HCT116 (cell line): Measurements from ENCODE around the gene ZRANB1. TPM values are rescaled to one million over a fixed set of nuclear protein-coding genes. Genes with fewer than 3 reads are reported as not detected.

Source experiments
- ATAC-seq: fragments of 200-7000 bp; cut with Tn5 transposase; 2 replicates; pipeline ENCODE4 v1.9.1; 2020; ENCODE audit warnings: mild to moderate bottlenecking, moderate library complexity
- BruUV-seq: library from RNA; stranded (reverse); fragments of 400-500 nt; replicated peaks from 2 replicates; lab custom pipeline; 2021; lab: Mats Ljungman, UMichigan
- CTCF ChIA-PET: fragments of 300-600 bp; sonication (Branson Sonifier 250); formaldehyde crosslinking; loops from one replicate; lab custom pipeline; 2021; ENCODE audit warnings: antibody characterized with exemption; lab: Charles Lee
- POLR2A ChIA-PET: fragments of 300-600, 350-600 bp; sonication (Branson Sonifier 250); formaldehyde crosslinking; loops from one replicate; lab custom pipeline; 2021; ENCODE audit warnings: antibody characterized with exemption; lab: Charles Lee
- RAD21 ChIA-PET, 2 experiments: fragments of 300-600 bp; sonication (Branson Sonifier 250); formaldehyde crosslinking; loops; one replicate each; lab custom pipeline; 2023; ENCODE audit warnings: low total read pairs in 2 of 2; ENCODE audit not compliant: uncharacterized antibody in 2 of 2, unreplicated experiment in 2 of 2, low non-redundant PET in 1 of 2; lab: Charles Lee
- DNase-seq: peaks from one replicate; pipeline ENCODE4 v3.0.0-alpha.2; 2010; ENCODE audit warnings: low read depth, low spot score
- H2AFZ ChIP-seq: fragments of 200-600 bp; shearing (Covaris generic), sonication (generic); 2 replicates; pipeline ENCODE4 v1.6.1; 2017; ENCODE audit warnings: low read depth, mixed run types, mixed read lengths, antibody characterized with exemption, low read length; ENCODE audit not compliant: poor library complexity, severe bottlenecking
- H3K27ac ChIP-seq: 2 replicates; pipeline ENCODE4 v1.5.1; 2012; ENCODE audit warnings: low read depth, low read length
- H3K27me3 ChIP-seq: fragments of 200-600 bp; sonication (generic); 2 replicates; pipeline ENCODE4 v1.6.1; 2016; ENCODE audit warnings: mixed run types, low read length, mixed read lengths; ENCODE audit not compliant: insufficient read depth
- H3K36me3 ChIP-seq, 2 experiments: fragments of 200-500 bp in 1 of 2; fragments of 200-600 bp in 1 of 2; sonication (Bioruptor generic) in 1 of 2; sonication (generic) in 1 of 2; 2 replicates each; pipeline versions ENCODE4 v1.5.1 to v1.6.1; 2014 to 2016; ENCODE audit warnings: low read length in 2 of 2, inconsistent platforms in 1 of 2, mixed read lengths in 1 of 2, mixed run types in 1 of 2; ENCODE audit not compliant: insufficient read depth in 2 of 2, control insufficient read depth in 1 of 2
- H3K4me1 ChIP-seq, 2 experiments: fragments of 200-600 bp in 1 of 2; sonication (generic) in 1 of 2; 2 replicates each; pipeline versions ENCODE4 v1.5.1 to v1.6.1; 2012 to 2017; ENCODE audit warnings: low read length in 2 of 2, inconsistent platforms in 1 of 2, mild to moderate bottlenecking in 1 of 2, mixed read lengths in 1 of 2, mixed run types in 1 of 2, moderate library complexity in 1 of 2; ENCODE audit not compliant: insufficient read depth in 2 of 2, control insufficient read depth in 1 of 2
- H3K4me2 ChIP-seq: fragments of 200-600 bp; sonication (generic); 2 replicates; pipeline ENCODE4 v1.6.1; 2017; ENCODE audit warnings: mixed run types, low read length, mixed read lengths
- H3K4me3 ChIP-seq, 2 experiments: fragments of 200-600 bp in 1 of 2; sonication (generic) in 1 of 2; replicated peaks in 1 of 2; 2 replicates each; pipeline ENCODE4 v1.5.1; 2011 to 2016; ENCODE audit warnings: low read length in 2 of 2, control low read depth in 1 of 2, low read depth in 1 of 2, mild to moderate bottlenecking in 1 of 2, mixed read lengths in 1 of 2, mixed run types in 1 of 2
- H3K79me2 ChIP-seq: fragments of 200-600 bp; sonication (generic); 2 replicates; pipeline ENCODE4 v1.6.1; 2017; ENCODE audit warnings: mild to moderate bottlenecking, mixed run types, low read length, moderate library complexity, mixed read lengths; ENCODE audit not compliant: insufficient read depth
- H3K9ac ChIP-seq: fragments of 200-600 bp; sonication (generic); 2 replicates; pipeline ENCODE4 v1.6.1; 2016; ENCODE audit warnings: low read length, mixed read lengths
- H3K9me2 ChIP-seq: fragments of 200-600 bp; sonication (generic), shearing (Covaris generic); 2 replicates; pipeline ENCODE4 v1.6.1; 2017; ENCODE audit warnings: mixed run types, mild to moderate bottlenecking, moderate library complexity; ENCODE audit not compliant: insufficient read depth
- H3K9me3 ChIP-seq, 2 experiments: fragments of 200-500 bp in 1 of 2; fragments of 200-600 bp in 1 of 2; sonication (Bioruptor generic) in 1 of 2; sonication (generic) in 1 of 2; 2 replicates each; pipeline ENCODE4 v1.6.1; 2014 to 2017; ENCODE audit warnings: low read length in 2 of 2, mixed read lengths in 2 of 2, inconsistent platforms in 1 of 2, low read depth in 1 of 2, mild to moderate bottlenecking in 1 of 2, mixed run types in 1 of 2, moderate library complexity in 1 of 2; ENCODE audit not compliant: control insufficient read depth in 1 of 2, insufficient read depth in 1 of 2
- H4K20me1 ChIP-seq: fragments of 200-600 bp; sonication (generic), shearing (Covaris generic); 2 replicates; pipeline ENCODE4 v1.6.1; 2017; ENCODE audit warnings: mixed run types, mild to moderate bottlenecking, moderate library complexity; ENCODE audit not compliant: insufficient read depth
- CBX3 ChIP-seq: IDR thresholded peaks from 2 replicates; pipeline ENCODE4 v1.6.1; 2012; ENCODE audit warnings: low read depth
- CTCF ChIP-seq, 3 experiments: fragments of 200-600 bp in 1 of 3; sonication (generic) in 1 of 3; IDR thresholded peaks in 2 of 3; conservative IDR thresholded peaks in 1 of 3; 2 replicates each; pipeline ENCODE4 v1.5.1; 2012 to 2017; ENCODE audit warnings: low read depth in 2 of 3, low read length in 2 of 3, antibody characterized with exemption in 1 of 3, borderline replicate concordance in 1 of 3, control low read depth in 1 of 3, mild to moderate bottlenecking in 1 of 3, mixed read lengths in 1 of 3, mixed run types in 1 of 3, moderate library complexity in 1 of 3; ENCODE audit not compliant: insufficient read depth in 1 of 3
- ELF1 ChIP-seq: IDR thresholded peaks from 2 replicates; pipeline ENCODE4 v1.6.1; 2012; ENCODE audit warnings: low read depth, borderline replicate concordance
- EZH2phosphoT487 ChIP-seq: fragments of 200-600 bp; IDR thresholded peaks from 2 replicates; pipeline ENCODE4 v1.6.1; 2018; ENCODE audit warnings: antibody characterized with exemption, borderline replicate concordance
- FOSL1 ChIP-seq: IDR thresholded peaks from 2 replicates; pipeline ENCODE4 v1.6.1; 2012; ENCODE audit warnings: low read depth
- JUND ChIP-seq: IDR thresholded peaks from 2 replicates; pipeline ENCODE4 v1.6.1; 2012
- POLR2AphosphoS5 ChIP-seq: IDR thresholded peaks from 2 replicates; pipeline ENCODE4 v1.6.1; 2011; ENCODE audit warnings: mild to moderate bottlenecking, low read depth, low read length, moderate library complexity
- ZBTB33 ChIP-seq: IDR thresholded peaks from 2 replicates; pipeline ENCODE4 v1.6.1; 2011; ENCODE audit warnings: mild to moderate bottlenecking, low read length, moderate library complexity; ENCODE audit not compliant: insufficient replicate concordance; ENCODE audit errors: extremely low read depth
- intact Hi-C: fragments of 100-400 bp; cut with micrococcal nuclease; formaldehyde crosslinking; loops from 2 replicates; pipeline ENCODE4 v1.10.0; 2022
- total RNA-seq: library from RNA; stranded (reverse); gene quantifications from one replicate; pipeline ENCODE4 v1.2.1, GENCODE V29; 2021; ENCODE audit not compliant: unreplicated experiment

ZRANB1 gene
- total RNA-seq, 1 experiment from 2014 or later: 23.9 TPM

- Histone ChIP-seq H3K4me2 (no peak overlapping the region), H4K20me1 (no peaks in the 10 kb centered on the region; the same call in 1 of the 2 replicates), H3K9me2 (no peaks in the 10 kb centered on the region), H3K4me1 (0 out of 4 replicates have a peak, but pooled peaks cover 0 to 4% of the 10 kb centered on the region in 2 experiments), H3K9ac (no peak overlapping the region), H3K79me2 (peaks cover 79% of the 10 kb centered on the region), H3K27ac (no peak overlapping the region), H3K36me3 (no peaks in the 10 kb centered on the region), H3K4me3 (no peak overlapping the region), H3K9me3 (no peaks in the 10 kb centered on the region), H3K27me3 (no peaks in the 10 kb centered on the region), H2AFZ (no peak overlapping the region)
- ChIA-PET POLR2A (no interaction called here), CTCF (no interaction called here), RAD21 (no interaction called here)
- DNase-seq: no peak
- TF ChIP-seq CBX3 (no peak), JUND (no peak), EZH2phosphoT487 (no peak), CTCF (IDR thresholded peaks at IDR 0.05 in 2 of 3, conservative IDR thresholded peaks at IDR 0.05 in 1 of 3; ENCODE audit: borderline replicate concordance in 1 of 3, insufficient read depth in 1 of 3, low read depth in 2 of 3, low read length in 2 of 3) (no peak), FOSL1 (no peak)
- no peak for ATAC-seq
- intact Hi-C loops: no loop called here
- BruUV-seq: no TSS peak
Measured at GRCh38 chr10:125012851-125013528, 71.1 kb downstream of the ZRANB1 start.

GRCh38 chr10:125013529-125013872 is 71.6 kb downstream of the ZRANB1 start:
- Histone ChIP-seq H2AFZ (no peak overlapping the region), H3K79me2 (peaks cover 78% of the 10 kb centered on the region), H4K20me1 (no peaks in the 10 kb centered on the region; the same call in 1 of the 2 replicates), H3K4me2 (no peak overlapping the region), H3K27me3 (no peaks in the 10 kb centered on the region), H3K9ac (no peak overlapping the region), H3K9me3 (no peaks in the 10 kb centered on the region), H3K4me3 (no peak overlapping the region), H3K9me2 (no peaks in the 10 kb centered on the region), H3K4me1 (0 out of 4 replicates have a peak, but pooled peaks cover 0 to 4% of the 10 kb centered on the region in 2 experiments), H3K27ac (no peak overlapping the region), H3K36me3 (no peaks in the 10 kb centered on the region)
- DNase-seq (no peak), ATAC-seq (no peak)
- ChIA-PET POLR2A (no interaction called here), RAD21 (no interaction called here), CTCF (no interaction called here)
- intact Hi-C loops: no loop called here
- no peak for TF ChIP-seq ZBTB33
- no peak for TF ChIP-seq ELF1
- no peak for TF ChIP-seq POLR2AphosphoS5
- BruUV-seq: no TSS peak
